NCI-H2196 (cell line): ENCODE data around the gene SH3YL1.

Experiments used
- DNase-seq: peaks from one replicate; lab custom pipeline; 2025; ENCODE audit not compliant: unreplicated experiment; lab: John Stamatoyannopoulos, UW

SH3YL1 gene

DNA sequence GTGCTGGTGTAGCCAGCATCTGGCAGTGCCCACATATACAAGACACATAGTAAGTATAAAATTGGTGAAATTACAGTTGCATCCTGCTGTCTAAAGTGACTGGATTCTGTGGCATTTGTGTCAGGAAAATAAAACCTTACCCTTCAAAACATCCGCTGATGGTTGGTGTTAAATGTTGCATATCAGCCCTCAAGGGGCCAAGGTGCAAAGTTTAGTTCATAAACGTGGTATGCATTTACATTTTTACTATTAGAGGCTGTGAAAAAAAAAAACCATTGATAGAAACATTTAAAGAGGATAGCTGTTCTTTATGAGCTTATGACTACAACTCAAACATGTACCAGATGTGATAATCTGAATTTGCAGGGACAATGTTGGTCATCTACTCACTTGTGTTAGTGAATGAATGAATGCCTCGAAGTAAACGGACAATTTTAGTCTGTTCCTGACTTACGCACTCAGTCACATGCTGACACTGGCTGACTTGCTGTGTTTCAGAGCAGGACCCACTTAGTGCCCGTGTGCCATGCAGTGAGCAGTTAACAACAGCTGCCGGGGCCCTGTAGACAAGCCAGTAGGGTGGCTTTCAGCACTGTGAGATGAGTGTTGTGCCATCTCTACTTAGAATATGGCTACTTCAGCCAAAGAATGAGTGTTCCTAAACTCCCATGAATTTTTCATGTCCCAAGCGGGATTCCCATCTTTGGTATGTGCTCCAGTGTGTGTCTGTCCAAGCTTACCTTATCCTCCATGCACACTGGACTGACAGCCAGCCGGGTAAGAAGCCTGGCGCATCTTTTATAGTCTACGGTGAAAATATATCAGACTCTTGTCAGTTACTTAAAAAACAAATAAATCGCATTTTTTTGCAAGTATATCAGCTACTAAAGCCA lies 18.8 kb upstream of the SH3YL1 start:
- DNase-seq, result no peak

DNA sequence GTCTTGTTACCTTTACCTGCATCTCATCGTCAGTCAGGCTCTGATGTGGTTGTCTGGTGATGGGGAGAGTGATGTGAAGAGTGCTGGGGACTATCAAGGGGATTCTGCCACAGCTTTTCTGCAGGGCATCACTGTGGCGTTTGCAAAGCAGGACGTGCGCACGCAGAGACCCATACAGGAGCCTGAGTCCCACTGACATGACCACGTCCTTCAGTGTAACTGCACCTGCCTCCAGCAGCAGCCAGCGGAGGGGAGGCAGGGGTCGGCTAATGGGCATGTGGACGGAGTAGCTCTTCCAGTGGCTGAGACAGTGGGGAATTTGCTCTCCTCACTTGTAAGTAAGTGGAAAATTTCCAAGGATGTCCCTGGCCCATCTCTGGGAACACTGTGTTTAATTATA lies 17.5 kb upstream of the SH3YL1 start:
- DNase-seq, result no peak

- DNase-seq, result no peak
Measured at GRCh38 chr2:280650-281110, 16.8 kb upstream of the SH3YL1 start.

DNA sequence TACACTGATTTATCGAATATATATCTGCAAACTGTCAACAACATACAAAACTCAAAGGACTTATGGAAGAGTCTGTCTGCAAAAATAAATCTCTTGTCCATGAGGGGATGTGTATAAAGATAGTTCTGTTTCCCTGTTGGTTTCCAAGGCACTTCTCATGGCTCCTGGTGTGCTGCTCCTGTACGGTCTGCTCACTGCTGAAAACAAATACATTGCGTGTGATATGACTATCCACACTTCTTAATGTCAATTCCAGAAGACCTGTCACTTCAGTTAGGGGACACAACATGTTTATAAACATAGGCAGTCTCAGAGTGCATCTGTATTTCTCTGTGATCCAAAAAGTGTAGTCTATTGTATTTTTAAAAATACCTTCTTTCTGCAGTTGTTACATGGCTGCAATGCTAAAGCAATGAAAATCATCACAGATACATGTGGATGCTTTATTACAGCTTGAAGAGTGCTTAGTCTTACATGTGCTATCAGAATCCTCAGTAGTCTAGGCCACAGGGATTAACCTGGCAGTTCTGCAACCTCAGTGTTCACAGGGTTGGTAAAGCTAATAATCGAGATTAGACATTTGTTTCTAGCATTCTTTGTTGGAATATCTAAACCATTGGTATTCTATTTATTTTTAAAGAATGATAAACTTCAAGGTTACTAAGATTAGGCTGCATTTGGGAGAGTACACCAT lies 16.3 kb upstream of the SH3YL1 start:
- no peak for DNase-seq

DNA sequence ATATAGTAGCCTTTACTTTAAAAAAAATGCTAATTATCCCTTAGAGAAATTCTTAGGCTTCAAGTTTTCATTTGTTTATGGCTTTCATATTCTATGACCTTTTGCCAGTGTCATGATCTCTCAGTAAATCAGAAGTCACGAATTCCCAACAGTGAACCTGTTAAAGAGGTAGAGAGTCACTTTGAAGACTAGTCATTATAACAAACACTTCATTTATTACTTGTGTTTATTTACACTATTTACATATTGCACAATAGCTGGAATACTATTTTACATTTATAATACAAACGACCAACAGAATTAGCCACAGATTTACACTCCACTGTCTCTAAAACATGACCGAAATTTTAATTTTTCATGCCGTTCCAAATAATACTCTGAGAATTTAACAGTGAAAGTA lies 15.5 kb upstream of the SH3YL1 start:
- no peak for DNase-seq

- no peak for DNase-seq
Measured at GRCh38 chr2:278927-279320, 15.1 kb upstream of the SH3YL1 start.

DNA sequence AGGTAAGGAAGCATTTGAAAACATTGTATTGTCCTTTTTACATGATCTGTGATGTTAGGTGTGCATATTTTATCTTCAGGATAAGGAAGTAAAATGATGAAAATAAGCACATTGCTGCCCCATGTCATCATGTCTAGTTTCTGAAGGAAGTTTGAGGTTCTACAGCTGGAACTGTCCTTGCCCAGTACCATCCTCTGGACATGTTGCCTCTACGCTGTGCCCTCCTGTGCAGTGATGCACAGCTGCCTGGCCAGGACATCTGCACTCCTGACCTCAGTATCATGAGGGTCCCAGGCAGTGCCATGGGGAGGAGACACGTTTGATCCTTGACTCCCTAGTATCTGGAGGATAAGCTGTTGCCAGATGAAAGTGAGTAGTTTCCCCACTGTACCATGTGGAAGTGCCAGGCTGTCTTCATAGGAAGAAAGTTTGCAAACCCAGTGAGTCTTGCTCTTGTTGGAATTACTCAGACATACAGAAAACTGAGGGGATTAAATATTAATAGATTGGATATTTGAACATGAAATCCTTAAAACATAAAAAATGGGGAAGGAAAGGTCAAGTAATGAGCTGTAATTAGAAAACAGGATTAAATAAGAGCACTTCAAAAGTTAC lies 14.6 kb upstream of the SH3YL1 start:
- DNase-seq, result no peak

DNA sequence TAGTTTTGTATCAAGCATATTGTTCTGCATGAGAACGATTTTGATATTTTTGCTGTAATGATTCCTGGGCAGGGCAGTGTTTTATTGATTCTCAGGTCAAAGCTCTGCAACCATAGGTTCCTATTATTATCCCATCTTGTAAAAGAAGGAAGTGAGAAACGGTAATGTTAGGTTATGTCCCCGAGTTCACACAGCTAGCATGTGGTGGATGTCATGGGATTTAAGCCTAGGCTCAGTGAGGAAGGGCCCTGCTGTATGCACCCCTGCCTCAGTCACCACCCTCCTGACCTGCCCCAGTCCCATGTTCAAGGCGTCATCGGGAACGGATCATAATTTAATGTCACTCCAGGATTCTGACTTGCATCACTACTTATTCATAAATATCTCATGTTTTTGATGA lies 11.6 kb upstream of the SH3YL1 start:
- no peak for DNase-seq

DNA sequence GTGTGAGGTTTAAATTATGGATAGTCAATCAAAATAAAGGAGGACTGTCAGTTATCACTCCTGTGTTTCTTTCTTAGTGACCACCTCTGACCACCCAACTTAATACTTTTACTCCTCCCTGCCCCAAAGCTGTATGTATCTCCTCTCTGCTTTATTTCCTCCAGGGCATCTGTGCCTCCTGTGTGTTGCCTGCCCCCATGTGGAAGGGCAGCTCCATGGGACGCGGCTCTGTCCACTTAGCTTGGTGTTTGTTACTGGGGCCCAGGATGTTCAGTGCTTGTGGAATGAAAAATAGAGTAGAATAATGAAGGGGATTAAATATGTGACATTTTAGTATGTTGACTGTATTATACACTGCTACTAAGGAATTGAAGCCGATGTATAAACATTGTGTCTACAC lies 10.7 kb upstream of the SH3YL1 start:
- DNase-seq, result no peak

GRCh38 chr2:273333-273732 lies 9.5 kb upstream of the SH3YL1 start:
- DNase-seq, result peak; percentile 42

DNA sequence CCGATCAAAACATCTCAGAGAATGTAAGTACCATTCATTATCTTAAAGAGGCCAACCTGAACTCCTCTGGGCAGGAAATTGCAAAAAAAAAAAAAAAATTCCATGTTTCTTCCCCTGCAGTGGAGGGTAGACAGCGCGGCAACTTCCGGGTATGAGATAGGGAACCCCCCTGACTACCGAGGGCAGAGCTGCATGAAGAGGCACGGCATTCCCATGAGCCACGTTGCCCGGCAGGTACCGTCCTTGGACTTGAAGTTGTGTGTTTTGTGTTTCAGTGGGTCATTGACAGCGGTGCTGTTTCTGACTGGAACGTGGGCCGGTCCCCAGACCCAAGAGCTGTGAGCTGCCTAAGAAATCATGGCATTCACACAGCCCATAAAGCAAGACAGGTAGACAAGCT lies 8.1 kb upstream of the SH3YL1 start:
- DNase-seq, result no peak

DNA sequence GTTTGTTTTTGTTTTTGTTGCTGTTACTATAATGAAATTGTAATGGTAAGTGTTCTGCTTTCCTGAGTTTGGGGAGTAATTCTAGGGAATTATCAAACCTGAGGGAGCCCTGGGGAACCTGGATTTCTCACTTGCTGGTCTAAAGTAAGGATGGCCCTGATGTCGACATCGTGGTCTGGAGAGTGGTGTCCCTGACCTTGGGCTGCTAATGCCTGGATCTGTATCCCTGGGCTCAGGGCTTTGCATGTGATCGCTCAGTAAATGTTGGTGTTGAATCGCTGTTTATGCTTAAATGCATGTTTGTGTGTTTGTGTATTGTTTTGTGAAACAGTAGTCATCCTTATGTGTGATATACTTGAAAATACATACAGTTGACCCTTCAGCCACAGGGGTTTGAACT lies 7.0 kb upstream of the SH3YL1 start:
- no peak for DNase-seq

GRCh38 chr2:269356-270030 lies 5.7 kb upstream of the SH3YL1 start:
- DNase-seq, result no peak

GRCh38 chr2:268323-268722 lies 4.5 kb upstream of the SH3YL1 start:
- no peak for DNase-seq

DNA sequence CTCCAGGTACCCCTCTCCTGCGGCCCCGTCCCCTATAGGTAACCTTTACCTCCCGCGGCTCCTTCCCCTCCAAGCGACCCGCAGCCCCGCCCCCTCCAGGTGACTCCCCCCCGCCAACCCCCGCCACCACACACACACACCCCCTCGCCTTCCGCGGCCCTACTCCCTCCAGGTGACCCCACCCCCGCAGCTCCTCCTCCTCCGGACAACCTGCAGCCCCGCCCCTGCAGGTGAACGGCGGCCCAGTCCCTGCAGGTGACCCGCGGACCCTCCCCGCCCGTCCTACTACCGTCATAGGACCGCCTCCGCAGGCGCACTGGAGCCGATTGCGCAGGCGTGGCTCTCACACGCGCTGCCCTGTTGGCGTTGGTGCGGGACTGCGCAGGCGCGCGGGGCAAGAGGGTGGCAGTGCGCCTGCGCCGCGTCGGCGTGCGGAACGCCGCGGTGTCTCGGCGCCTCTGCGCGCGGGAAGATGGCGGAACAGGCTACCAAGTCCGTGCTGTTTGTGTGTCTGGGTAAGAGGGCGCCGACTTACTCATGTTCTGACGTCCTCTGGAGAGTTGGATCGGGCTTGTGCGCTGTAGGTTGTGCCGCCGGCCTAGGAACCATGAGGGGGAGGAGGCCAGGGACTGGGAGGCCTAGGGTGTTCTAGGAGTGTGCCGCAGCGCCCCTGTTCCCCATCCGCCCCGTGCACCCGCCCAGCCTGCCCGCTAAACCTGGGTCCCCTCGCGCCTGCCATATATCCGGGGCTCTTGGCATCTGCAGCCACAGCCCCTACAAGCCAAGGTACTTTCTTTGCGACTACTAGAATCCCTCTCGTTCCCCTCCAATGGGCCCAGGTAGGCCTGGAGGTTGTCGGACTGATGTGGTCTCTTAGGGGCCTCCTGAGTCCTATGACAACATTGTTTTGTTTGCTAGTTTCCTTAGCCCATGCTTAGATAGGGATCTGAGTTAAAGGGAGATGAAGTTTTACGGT lies 949 bp upstream of the SH3YL1 start, which contains the start of gene ACP1:
Gene ACP1 (plus strand): TSS at position 455 of the 976 bp plus-strand sequence. CDS start 18 bp downstream, at position 473.
- peak; percentile 98 for DNase-seq

GRCh38 chr2:263022-263738 lies 652 bp downstream of the SH3YL1 start:
- DNase-seq, result no peak

GRCh38 chr2:262117-262516 lies 1.7 kb downstream of the SH3YL1 start:
- no peak for DNase-seq

DNA sequence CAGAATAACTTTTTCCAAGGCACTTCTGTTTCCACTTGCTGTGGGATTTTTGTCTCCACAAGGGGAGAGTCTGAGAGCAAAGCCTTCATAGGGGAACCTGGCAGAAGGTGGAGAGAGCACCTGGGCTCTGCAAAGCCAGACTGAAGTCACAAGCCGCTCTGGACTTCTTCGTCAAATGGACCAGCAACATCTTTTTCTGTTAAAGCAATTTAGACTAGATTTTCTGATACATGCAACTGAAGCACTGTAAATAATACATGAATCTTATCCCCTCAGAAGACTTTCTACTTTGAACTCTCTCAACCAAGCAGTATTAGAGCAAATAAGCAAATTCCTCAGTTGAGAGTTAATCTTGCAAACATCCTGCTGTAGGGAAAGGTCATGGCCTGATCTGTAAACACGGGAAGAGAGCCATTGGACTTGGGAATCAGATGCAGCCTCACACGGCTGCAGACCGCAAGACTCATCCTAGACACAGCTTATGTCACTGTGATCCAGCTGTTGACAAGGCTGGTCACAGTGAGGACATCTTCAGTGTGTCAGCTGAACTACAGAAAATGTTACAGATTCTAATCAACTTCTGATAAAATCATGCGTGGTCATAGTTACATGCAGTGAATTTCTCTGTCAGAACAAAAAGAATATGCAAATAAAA lies 3.2 kb downstream of the SH3YL1 start:
- DNase-seq, result no peak

DNA sequence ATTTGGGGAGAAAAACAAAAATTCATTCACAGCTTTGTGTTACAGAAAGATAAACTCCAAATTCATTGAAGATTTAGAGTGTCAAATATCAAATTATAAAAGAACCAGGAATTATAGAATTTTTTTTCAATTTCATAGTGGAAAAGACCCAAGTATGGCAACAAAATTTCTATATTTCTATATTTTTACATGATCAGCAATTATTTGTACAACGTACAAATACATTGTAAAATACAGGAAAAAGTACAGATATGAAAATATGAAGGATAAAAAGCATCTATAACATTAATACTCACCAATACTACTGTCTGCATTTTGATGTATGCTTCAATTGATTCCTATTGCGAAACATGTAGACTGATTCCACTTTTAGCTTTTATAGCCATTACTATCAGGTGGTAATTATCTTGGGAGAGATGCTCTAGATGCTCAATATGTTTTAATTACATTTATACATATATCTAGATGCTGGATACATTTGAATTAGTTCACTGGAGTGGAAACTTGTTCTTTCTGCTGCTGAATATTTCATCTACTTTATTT lies 4.0 kb downstream of the SH3YL1 start:
- DNase-seq, result no peak
